ENCODE results near the gene PCBP3. TPM values are rescaled to one million over a fixed set of nuclear protein-coding genes. Genes with fewer than 3 reads are reported as not detected.

PCBP3 gene
- polyA plus RNA-seq, 1 donor (not counting 4 experiments of a cell fraction or from before 2014, with no cell fraction given), result 0.25 TPM

DNA sequence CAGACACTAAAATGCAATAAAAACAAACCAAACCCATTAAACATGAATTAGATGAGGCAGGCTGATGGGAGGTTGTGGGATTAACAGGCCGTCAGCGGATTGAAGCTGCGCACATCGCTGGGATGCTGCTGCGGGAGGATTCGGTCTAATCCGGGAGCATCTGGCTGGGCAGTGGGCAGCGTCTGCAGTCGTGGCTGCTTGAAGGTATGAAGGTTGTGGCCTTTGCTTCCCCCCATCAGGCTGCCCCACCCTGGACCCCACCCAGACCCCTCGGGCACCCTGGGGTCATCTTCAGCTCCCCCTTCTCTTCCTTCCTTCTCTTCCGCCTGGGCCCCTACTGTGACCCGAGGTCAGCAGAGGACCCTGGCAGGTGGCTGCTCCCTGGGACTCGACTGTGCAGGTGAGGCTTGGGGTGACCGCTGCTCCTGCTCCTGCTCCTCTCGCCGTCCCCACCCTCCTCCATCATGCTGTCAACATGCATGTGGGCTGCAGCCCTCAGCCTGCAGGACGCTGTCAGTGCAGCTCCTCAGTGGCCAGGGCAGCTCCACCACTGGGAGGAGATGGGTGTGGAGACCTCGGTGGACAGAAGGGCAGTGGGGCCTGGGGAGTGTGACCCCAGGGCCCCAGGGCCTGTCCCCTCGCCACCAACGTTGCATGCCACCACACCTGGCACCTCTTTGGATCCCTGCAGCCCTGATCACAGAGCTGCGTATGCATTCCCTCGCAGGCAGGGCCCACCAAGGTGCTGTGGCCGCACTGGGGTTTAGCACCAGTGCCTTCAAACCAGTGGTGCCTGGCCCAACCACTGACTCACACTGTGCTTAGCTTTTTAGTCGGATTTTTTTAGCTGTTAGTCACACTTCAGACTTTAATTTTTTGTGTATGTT, 225.8 kb downstream of the PCBP3 start:
- Histone ChIP-seq H4K20me1 (ENCODE audit: control insufficient read depth, extremely low read depth, insufficient read depth, low read length) (no peaks in the 10 kb centered on the region), H3K4me1 (ENCODE audit: control insufficient read depth, extremely low read depth, insufficient read depth, low read length) (peaks cover 33% of the 10 kb centered on the region), H3K9me3 (ENCODE audit: control insufficient read depth, low read depth, low read length) (no peaks in the 10 kb centered on the region), H2AFZ (ENCODE audit: control insufficient read depth, low read length) (no peak overlapping the region), H3K9me1 (ENCODE audit: control insufficient read depth, extremely low read depth, insufficient read depth, low read length) (no peaks in the 10 kb centered on the region), H3K9ac (ENCODE audit: control insufficient read depth, extremely low read depth, insufficient read depth, low read length) (no peak overlapping the region), H3K36me3 (ENCODE audit: control insufficient read depth in 2 of 2, extremely low read depth in 1 of 2, insufficient read depth in 2 of 2, low read length in 2 of 2) (no peaks in the 10 kb centered on the region), H3K27ac (ENCODE audit: control insufficient read depth, insufficient read depth, low read length) (no peak overlapping the region), H3K79me2 (ENCODE audit: control insufficient read depth, insufficient read depth, low read length) (no peaks in the 10 kb centered on the region), H3K27me3 (ENCODE audit: control insufficient read depth, extremely low read depth, insufficient read depth, low read length) (peaks cover 5% of the 10 kb centered on the region), H3K4me2 (ENCODE audit: control insufficient read depth, extremely low read depth, insufficient read depth, low read depth, low read length) (no peak overlapping the region), H3K4me3 (ENCODE audit: control insufficient read depth in 2 of 3, extremely low read depth in 1 of 3, insufficient read depth in 2 of 3, low read depth in 1 of 3, low read length in 3 of 3) (no peak overlapping the region)
- dilution Hi-C loops (cut with MboI; ENCODE audit: extremely low pct_ligation_motif_present, low sequenced_read_pairs), result no loop called here
- DNase-seq (ENCODE audit: low read depth, low spot score) (no peak), FAIRE-seq (no peak)
- TF ChIP-seq, protein P1, sequence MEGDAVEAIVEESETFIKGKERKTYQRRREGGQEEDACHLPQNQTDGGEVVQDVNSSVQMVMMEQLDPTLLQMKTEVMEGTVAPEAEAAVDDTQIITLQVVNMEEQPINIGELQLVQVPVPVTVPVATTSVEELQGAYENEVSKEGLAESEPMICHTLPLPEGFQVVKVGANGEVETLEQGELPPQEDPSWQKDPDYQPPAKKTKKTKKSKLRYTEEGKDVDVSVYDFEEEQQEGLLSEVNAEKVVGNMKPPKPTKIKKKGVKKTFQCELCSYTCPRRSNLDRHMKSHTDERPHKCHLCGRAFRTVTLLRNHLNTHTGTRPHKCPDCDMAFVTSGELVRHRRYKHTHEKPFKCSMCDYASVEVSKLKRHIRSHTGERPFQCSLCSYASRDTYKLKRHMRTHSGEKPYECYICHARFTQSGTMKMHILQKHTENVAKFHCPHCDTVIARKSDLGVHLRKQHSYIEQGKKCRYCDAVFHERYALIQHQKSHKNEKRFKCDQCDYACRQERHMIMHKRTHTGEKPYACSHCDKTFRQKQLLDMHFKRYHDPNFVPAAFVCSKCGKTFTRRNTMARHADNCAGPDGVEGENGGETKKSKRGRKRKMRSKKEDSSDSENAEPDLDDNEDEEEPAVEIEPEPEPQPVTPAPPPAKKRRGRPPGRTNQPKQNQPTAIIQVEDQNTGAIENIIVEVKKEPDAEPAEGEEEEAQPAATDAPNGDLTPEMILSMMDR (optimal IDR thresholded peaks at IDR 0.05 in 1 of 3, IDR thresholded peaks at IDR 0.05 in 1 of 3, conservative IDR thresholded peaks at IDR 0.05 in 1 of 3; ENCODE audit: extremely low read depth in 1 of 3, insufficient read depth in 2 of 3, low read length in 3 of 3), result no peak
- TF ChIP-seq EZH2 (IDR thresholded peaks at IDR 0.05; ENCODE audit: low read length), result no peak

DNA sequence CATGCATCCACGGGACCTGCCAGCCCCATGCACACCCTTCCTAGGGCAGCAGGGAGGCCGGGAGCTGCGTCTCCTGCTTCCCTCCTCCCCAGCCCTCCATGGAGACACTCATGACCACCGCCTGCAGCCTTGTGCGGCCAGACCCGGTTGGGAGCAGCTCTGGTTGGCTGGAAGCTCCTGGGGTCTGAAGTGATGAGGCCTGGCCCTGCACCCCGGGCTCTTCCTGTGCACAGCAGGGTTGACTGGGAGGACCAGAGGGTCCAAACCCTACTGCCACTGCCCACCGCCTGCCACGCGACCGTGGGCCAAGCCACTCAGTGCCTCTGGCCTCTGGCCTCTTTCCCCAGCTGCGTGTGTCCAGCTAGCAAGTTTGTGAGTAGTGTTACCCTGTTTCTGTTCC, 226.9 kb downstream of the PCBP3 start:
- H3K4me2 ChIP-seq (ENCODE audit: control insufficient read depth, extremely low read depth, insufficient read depth, low read depth, low read length), result no peak overlapping the region
- dilution Hi-C loops (cut with MboI; ENCODE audit: extremely low pct_ligation_motif_present, low sequenced_read_pairs), result no loop called here
- no peak overlapping the region for H3K9ac ChIP-seq (ENCODE audit: control insufficient read depth, extremely low read depth, insufficient read depth, low read length)
- no peaks in the 10 kb centered on the region for H3K9me3 ChIP-seq (ENCODE audit: control insufficient read depth, low read depth, low read length)
- H3K9me1 ChIP-seq (ENCODE audit: control insufficient read depth, extremely low read depth, insufficient read depth, low read length), result no peaks in the 10 kb centered on the region
- H3K27ac ChIP-seq (ENCODE audit: control insufficient read depth, insufficient read depth, low read length), result no peak overlapping the region
- TF ChIP-seq, protein P1 (optimal IDR thresholded peaks at IDR 0.05 in 1 of 3, IDR thresholded peaks at IDR 0.05 in 1 of 3, conservative IDR thresholded peaks at IDR 0.05 in 1 of 3; ENCODE audit: extremely low read depth in 1 of 3, insufficient read depth in 2 of 3, low read length in 3 of 3), result no peak
- TF ChIP-seq EZH2 (IDR thresholded peaks at IDR 0.05; ENCODE audit: low read length), result no peak
- H2AFZ ChIP-seq (ENCODE audit: control insufficient read depth, low read length), result no peak overlapping the region
- DNase-seq (ENCODE audit: low read depth, low spot score), result no peak
- peaks cover 31% of the 10 kb centered on the region for H3K4me1 ChIP-seq (ENCODE audit: control insufficient read depth, extremely low read depth, insufficient read depth, low read length)
- H3K4me3 ChIP-seq (ENCODE audit: control insufficient read depth in 2 of 3, extremely low read depth in 1 of 3, insufficient read depth in 2 of 3, low read depth in 1 of 3, low read length in 3 of 3), result no peak overlapping the region
- H4K20me1 ChIP-seq (ENCODE audit: control insufficient read depth, extremely low read depth, insufficient read depth, low read length), result no peaks in the 10 kb centered on the region
- H3K79me2 ChIP-seq (ENCODE audit: control insufficient read depth, insufficient read depth, low read length), result no peaks in the 10 kb centered on the region
- no peak for FAIRE-seq
- H3K36me3 ChIP-seq (ENCODE audit: control insufficient read depth in 2 of 2, extremely low read depth in 1 of 2, insufficient read depth in 2 of 2, low read length in 2 of 2), result no peaks in the 10 kb centered on the region
- H3K27me3 ChIP-seq (ENCODE audit: control insufficient read depth, extremely low read depth, insufficient read depth, low read length), result peaks cover 5% of the 10 kb centered on the region
